HTR-8/SVneo (cell line): ENCODE measurements around the gene ADAM22.
"Not testable (repeated sequence)": the region's sequence is repeated elsewhere in the genome, so short reads cannot be mapped to it uniquely, and the experiment has no call there.

Experiments
- DNase-seq: peaks from one replicate; pipeline ENCODE4 v3.0.0; 2011; ENCODE audit warnings: low spot score, mixed read lengths; ENCODE audit not compliant: insufficient read length
- FAIRE-seq: peaks from 2 replicates; lab custom pipeline; 2011; peaks lifted over from hg19 to GRCh38; lab: Jason Lieb, UNC

ADAM22 gene

GRCh38 chr7:88147949-88148348, 213.9 kb downstream of the ADAM22 start:
- no peak for FAIRE-seq
- no peak for DNase-seq

- DNase-seq (no peak), FAIRE-seq (no peak)
Measured at GRCh38 chr7:88150033-88150432, 216.0 kb downstream of the ADAM22 start.

- no peak for DNase-seq
- no peak for FAIRE-seq
Measured at GRCh38 chr7:88151119-88151790, 217.2 kb downstream of the ADAM22 start.

- FAIRE-seq: no peak
- no peak for DNase-seq
Measured at GRCh38 chr7:88153378-88153777, 219.3 kb downstream of the ADAM22 start.

- no peak for FAIRE-seq
- no peak for DNase-seq
Measured at GRCh38 chr7:88155756-88156155, 221.7 kb downstream of the ADAM22 start.

- no peak for FAIRE-seq
Measured at GRCh38 chr7:88156356-88156755, 222.3 kb downstream of the ADAM22 start.

GRCh38 chr7:88159741-88160140, 225.7 kb downstream of the ADAM22 start:
- DNase-seq, FAIRE-seq: not testable (repeated sequence)

More at GRCh38 chr7:88156356-88156755, 222.3 kb downstream of the ADAM22 start:
- no peak for DNase-seq

- DNase-seq (no peak), FAIRE-seq (no peak)
Measured at GRCh38 chr7:88165697-88166096, 231.6 kb downstream of the ADAM22 start.

- no peak for FAIRE-seq
- DNase-seq: no peak
Measured at GRCh38 chr7:88167223-88167622, 233.2 kb downstream of the ADAM22 start.

GRCh38 chr7:88167721-88168120, 233.7 kb downstream of the ADAM22 start:
- FAIRE-seq (no peak), DNase-seq (no peak)

GRCh38 chr7:88169717-88170320, 235.8 kb downstream of the ADAM22 start:
- no peak for DNase-seq
- no peak for FAIRE-seq

GRCh38 chr7:88172842-88173241, 238.8 kb downstream of the ADAM22 start:
- no peak for DNase-seq
- FAIRE-seq: no peak

- FAIRE-seq: no peak
Measured at GRCh38 chr7:88176190-88176589, 242.1 kb downstream of the ADAM22 start.

GRCh38 chr7:88183051-88183450, 249.0 kb downstream of the ADAM22 start:
- FAIRE-seq (no peak), DNase-seq (no peak)

More at GRCh38 chr7:88176190-88176589, 242.1 kb downstream of the ADAM22 start:
- no peak for DNase-seq

GRCh38 chr7:88184848-88185304, 250.8 kb downstream of the ADAM22 start:
- FAIRE-seq (no peak), DNase-seq (no peak)

GRCh38 chr7:88185650-88186049, 251.6 kb downstream of the ADAM22 start:
- no peak for FAIRE-seq
- DNase-seq: no peak

GRCh38 chr7:88191911-88192310, 257.9 kb downstream of the ADAM22 start:
- FAIRE-seq (no peak), DNase-seq (no peak)

GRCh38 chr7:88200261-88200660, 266.2 kb downstream of the ADAM22 start:
- DNase-seq (no peak), FAIRE-seq (no peak)

- DNase-seq (no peak), FAIRE-seq (no peak)
Measured at GRCh38 chr7:88200789-88201188, 266.7 kb downstream of the ADAM22 start.

GRCh38 chr7:88201305-88201704, 267.3 kb downstream of the ADAM22 start:
- FAIRE-seq: no peak
- no peak for DNase-seq

GRCh38 chr7:88202278-88202677, 268.2 kb downstream of the ADAM22 start:
- DNase-seq: no peak
- FAIRE-seq: no peak

- DNase-seq: no peak
- no peak for FAIRE-seq
Measured at GRCh38 chr7:88202799-88203198, 268.7 kb downstream of the ADAM22 start.
